C4-2B (cell line): ENCODE results near the gene MLLT3.

Experiments used
- ZFX ChIP-seq: fragments of 450-650 bp; IDR thresholded peaks from 2 replicates; pipeline ENCODE4 v1.6.1; 2017
- TF ChIP-seq, protein P1 (sequence below): fragments of 450-650 bp; conservative IDR thresholded peaks from 2 replicates; pipeline ENCODE4 v1.5.1; 2017; ENCODE audit warnings: mild to moderate bottlenecking

- TF ChIP-seq, protein P1, sequence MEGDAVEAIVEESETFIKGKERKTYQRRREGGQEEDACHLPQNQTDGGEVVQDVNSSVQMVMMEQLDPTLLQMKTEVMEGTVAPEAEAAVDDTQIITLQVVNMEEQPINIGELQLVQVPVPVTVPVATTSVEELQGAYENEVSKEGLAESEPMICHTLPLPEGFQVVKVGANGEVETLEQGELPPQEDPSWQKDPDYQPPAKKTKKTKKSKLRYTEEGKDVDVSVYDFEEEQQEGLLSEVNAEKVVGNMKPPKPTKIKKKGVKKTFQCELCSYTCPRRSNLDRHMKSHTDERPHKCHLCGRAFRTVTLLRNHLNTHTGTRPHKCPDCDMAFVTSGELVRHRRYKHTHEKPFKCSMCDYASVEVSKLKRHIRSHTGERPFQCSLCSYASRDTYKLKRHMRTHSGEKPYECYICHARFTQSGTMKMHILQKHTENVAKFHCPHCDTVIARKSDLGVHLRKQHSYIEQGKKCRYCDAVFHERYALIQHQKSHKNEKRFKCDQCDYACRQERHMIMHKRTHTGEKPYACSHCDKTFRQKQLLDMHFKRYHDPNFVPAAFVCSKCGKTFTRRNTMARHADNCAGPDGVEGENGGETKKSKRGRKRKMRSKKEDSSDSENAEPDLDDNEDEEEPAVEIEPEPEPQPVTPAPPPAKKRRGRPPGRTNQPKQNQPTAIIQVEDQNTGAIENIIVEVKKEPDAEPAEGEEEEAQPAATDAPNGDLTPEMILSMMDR, result no peak
- no peak for TF ChIP-seq ZFX
These were observed 175.0 kb downstream of the MLLT3 start for GRCh38 chr9:20447291-20447690.
